Sigmoid colon (tissue), 4 donors: Measurements from ENCODE around the gene LTBP1.

Source experiments
- CTCF ChIP-seq, 4 experiments: fragments of 450-650 bp in 3 of 4; fragments of 200-600 bp in 1 of 4; IDR thresholded peaks; one replicate each; pipeline ENCODE4 v1.5.1; 2016 to 2019; ENCODE audit warnings: antibody characterized with exemption in 4 of 4, mild to moderate bottlenecking in 3 of 4, moderate library complexity in 2 of 4
- EP300 ChIP-seq, 4 donors: sonication (generic); formaldehyde crosslinking; IDR thresholded peaks; one replicate each; pipeline ENCODE4 v1.6.1; 2017; ENCODE audit warnings: antibody characterized with exemption in 4 of 4
- POLR2A ChIP-seq, 2 donors: fragments of 450-650 bp; IDR thresholded peaks; one replicate each; pipeline ENCODE4 v1.6.1; 2016; ENCODE audit warnings: antibody characterized with exemption in 2 of 2, mild to moderate bottlenecking in 2 of 2, moderate library complexity in 2 of 2
- POLR2AphosphoS5 ChIP-seq, 4 donors: sonication (generic); formaldehyde crosslinking; IDR thresholded peaks; one replicate each; pipeline ENCODE4 v1.6.1; 2017; ENCODE audit warnings: antibody characterized with exemption in 4 of 4

DNA sequence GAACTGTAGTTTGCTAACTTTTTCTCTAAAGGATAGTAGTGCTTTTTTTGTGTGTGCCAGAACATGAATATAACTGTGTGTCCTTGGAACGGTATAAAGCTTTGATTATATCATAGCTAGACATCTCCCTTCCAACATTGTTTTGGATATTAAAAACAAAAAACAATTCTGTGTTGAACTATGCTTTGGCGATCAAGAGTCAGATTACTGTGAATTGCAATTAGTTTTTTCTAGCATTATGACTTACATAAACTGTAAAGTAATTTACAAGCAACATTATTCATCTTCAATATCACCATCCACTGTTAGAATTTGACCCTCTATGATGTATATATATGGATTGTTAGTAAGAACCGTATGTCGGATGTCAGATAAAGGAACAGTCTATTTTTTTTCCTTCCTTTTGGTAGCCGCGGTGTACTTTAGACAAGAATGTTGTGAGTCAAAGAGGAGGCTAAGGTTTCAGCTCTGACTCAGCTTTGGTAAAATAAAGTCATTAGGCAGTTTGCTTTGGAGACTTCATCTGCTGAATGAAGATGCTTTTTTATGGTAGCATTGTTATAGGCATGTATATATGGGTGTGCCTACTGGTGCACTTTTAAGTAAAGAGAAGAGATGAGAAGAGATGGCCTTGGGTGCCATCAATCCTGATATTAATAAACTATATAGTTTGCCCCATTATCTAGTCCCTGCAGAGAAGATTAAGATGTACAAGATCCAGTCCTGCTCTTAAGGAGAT lies 76.4 kb downstream of the LTBP1 start:
- TF ChIP-seq CTCF (IDR thresholded peaks at IDR 0.05): no peak
- no peak for TF ChIP-seq POLR2A (IDR thresholded peaks at IDR 0.05)
- TF ChIP-seq EP300 (IDR thresholded peaks at IDR 0.05): no peak
- no peak for TF ChIP-seq POLR2AphosphoS5 (IDR thresholded peaks at IDR 0.05)
